IMR-90 (cell line): ENCODE data around the gene NT5C1B. TPM values are rescaled to one million over a fixed set of nuclear protein-coding genes. Genes with fewer than 3 reads are reported as not detected.

Experiments
- ATAC-seq: fragments of 200-7000 bp; cut with Tn5 transposase; 2 replicates; pipeline ENCODE4 v1.9.1; 2020; ENCODE audit warnings: low read depth, mild to moderate bottlenecking, moderate library complexity
- BruUV-seq: library from RNA; stranded (reverse); fragments of 400-500 nt; replicated peaks from 2 replicates; lab custom pipeline; 2021; lab: Mats Ljungman, UMichigan
- CTCF ChIA-PET: fragments of 300-600 bp; formaldehyde crosslinking; extraction: SDS; loops from one replicate; lab custom pipeline; 2021; ENCODE audit warnings: antibody characterized with exemption; lab: Yijun Ruan, JAX
- POLR2A ChIA-PET: fragments of 300-600 bp; sonication (Branson Sonifier 250); formaldehyde crosslinking; loops from one replicate; lab custom pipeline; 2022; ENCODE audit warnings: antibody characterized with exemption; ENCODE audit not compliant: unreplicated experiment; lab: Charles Lee
- DNase-seq: peaks from one replicate; pipeline ENCODE4 v3.0.0; 2013
- H2AFZ ChIP-seq: replicated peaks from 2 replicates; pipeline ENCODE3; 2013; ENCODE audit warnings: low read length, mild to moderate bottlenecking; ENCODE audit not compliant: poor library complexity
- H2AK5ac ChIP-seq: 2 replicates; pipeline ENCODE4 v1.6.1; 2013; ENCODE audit warnings: low read depth, low read length, inconsistent platforms
- H2AK9ac ChIP-seq: replicated peaks from 2 replicates; pipeline ENCODE3; 2013; ENCODE audit warnings: mild to moderate bottlenecking, low read depth, low read length, moderate library complexity; ENCODE audit not compliant: poor library complexity
- H2BK120ac ChIP-seq: 2 replicates; pipeline ENCODE4 v1.6.1; 2013; ENCODE audit warnings: low read depth, low read length, inconsistent platforms
- H2BK15ac ChIP-seq: 3 replicates; pipeline ENCODE4 v1.6.1; 2013; ENCODE audit warnings: low read depth, low read length, inconsistent platforms
- H2BK20ac ChIP-seq: 2 replicates; pipeline ENCODE4 v1.6.1; 2013; ENCODE audit warnings: low read depth, mild to moderate bottlenecking, inconsistent platforms, low read length, moderate library complexity
- H2BK5ac ChIP-seq: 2 replicates; pipeline ENCODE4 v1.6.1; 2013; ENCODE audit warnings: mild to moderate bottlenecking, low read depth, low read length, inconsistent platforms; ENCODE audit not compliant: poor library complexity, severe bottlenecking
- H3K14ac ChIP-seq: replicated peaks from 2 replicates; pipeline ENCODE4 v1.6.1; 2013; ENCODE audit warnings: low read depth, low read length, inconsistent platforms
- H3K18ac ChIP-seq: 2 replicates; pipeline ENCODE4 v1.6.1; 2013; ENCODE audit warnings: low read depth, low read length, control low read depth
- H3K23ac ChIP-seq: 2 replicates; pipeline ENCODE4 v1.6.1; 2013; ENCODE audit warnings: low read depth, low read length, inconsistent platforms
- H3K27ac ChIP-seq: 2 replicates; pipeline ENCODE4 v1.5.1; 2013; ENCODE audit warnings: mild to moderate bottlenecking, control low read depth, low read length; ENCODE audit not compliant: insufficient read depth
- H3K27me3 ChIP-seq: 2 replicates; pipeline ENCODE4 v1.6.1; 2013; ENCODE audit warnings: low read length; ENCODE audit not compliant: control insufficient read depth, insufficient read depth
- H3K36me3 ChIP-seq: 2 replicates; pipeline ENCODE4 v1.6.1; 2013; ENCODE audit warnings: low read length, mixed read lengths; ENCODE audit not compliant: control insufficient read depth, insufficient read depth
- H3K4ac ChIP-seq: 2 replicates; pipeline ENCODE4 v1.6.1; 2013; ENCODE audit warnings: low read depth, low read length, inconsistent platforms
- H3K4me1 ChIP-seq: 2 replicates; pipeline ENCODE4 v1.6.1; 2013; ENCODE audit warnings: low read length, mixed read lengths; ENCODE audit not compliant: control insufficient read depth, insufficient read depth
- H3K4me2 ChIP-seq: 2 replicates; pipeline ENCODE4 v1.6.1; 2013; ENCODE audit warnings: low read depth, mild to moderate bottlenecking, control low read depth, low read length, moderate library complexity
- H3K4me3 ChIP-seq: 2 replicates; pipeline ENCODE4 v1.5.1; 2013; ENCODE audit warnings: low read depth, mild to moderate bottlenecking, control low read depth, low read length, moderate library complexity; ENCODE audit not compliant: insufficient read depth
- H3K56ac ChIP-seq: 2 replicates; pipeline ENCODE4 v1.6.1; 2013; ENCODE audit warnings: low read length, inconsistent platforms; ENCODE audit not compliant: insufficient read depth; ENCODE audit errors: extremely low read depth
- H3K79me1 ChIP-seq, 2 experiments: 2 replicates each; pipeline ENCODE4 v1.6.1; 2013; ENCODE audit warnings: low read length in 2 of 2, inconsistent platforms in 1 of 2, low read depth in 1 of 2
- H3K9ac ChIP-seq: 2 replicates; pipeline ENCODE4 v1.6.1; 2013; ENCODE audit warnings: low read depth, low read length, control low read depth
- H3K9me1 ChIP-seq: 2 replicates; pipeline ENCODE4 v1.6.1; 2013; ENCODE audit warnings: low read length, inconsistent platforms; ENCODE audit not compliant: insufficient read depth
- H3K9me3 ChIP-seq: 2 replicates; pipeline ENCODE4 v1.6.1; 2013; ENCODE audit warnings: low read length; ENCODE audit not compliant: control insufficient read depth, insufficient read depth
- H4K20me1 ChIP-seq: 2 replicates; pipeline ENCODE4 v1.6.1; 2013; ENCODE audit warnings: low read length, inconsistent platforms; ENCODE audit not compliant: insufficient read depth
- H4K5ac ChIP-seq: 2 replicates; pipeline ENCODE4 v1.6.1; 2013; ENCODE audit warnings: mild to moderate bottlenecking, low read depth, low read length, control low read depth
- H4K8ac ChIP-seq, 2 experiments: 2 replicates each; pipeline ENCODE4 v1.6.1; 2013; ENCODE audit warnings: low read depth in 2 of 2, low read length in 2 of 2, control low read depth in 1 of 2, inconsistent platforms in 1 of 2
- H4K91ac ChIP-seq: 2 replicates; pipeline ENCODE4 v1.6.1; 2013; ENCODE audit warnings: low read depth, low read length, inconsistent platforms; ENCODE audit not compliant: insufficient read depth
- ELK1 ChIP-seq: fragments of 150-350 bp; IDR thresholded peaks from 2 replicates; pipeline ENCODE4 v1.6.1; 2016; ENCODE audit warnings: low read depth, mild to moderate bottlenecking, low read length, moderate library complexity, borderline replicate concordance
- FOS ChIP-seq: fragments of 150-350 bp; IDR thresholded peaks from 2 replicates; pipeline ENCODE4 v1.6.1; 2016; ENCODE audit warnings: low read depth, low read length
- MAZ ChIP-seq: IDR thresholded peaks from 2 replicates; pipeline ENCODE4 v1.6.1; 2012; ENCODE audit warnings: low read depth, mild to moderate bottlenecking, low read length, improper control_type of control experiment, moderate library complexity, borderline replicate concordance
- MXI1 ChIP-seq: IDR thresholded peaks from 2 replicates; pipeline ENCODE4 v1.6.1; 2012; ENCODE audit warnings: low read depth, mild to moderate bottlenecking, low read length, moderate library complexity, borderline replicate concordance
- POLR2A ChIP-seq: IDR thresholded peaks from 2 replicates; pipeline ENCODE4 v1.6.1; 2012; ENCODE audit warnings: mild to moderate bottlenecking, low read depth, low read length
- RAD21 ChIP-seq: IDR thresholded peaks from 2 replicates; pipeline ENCODE4 v1.6.1; 2012; ENCODE audit warnings: low read length, improper control_type of control experiment
- RCOR1 ChIP-seq: IDR thresholded peaks from 2 replicates; pipeline ENCODE4 v1.6.1; 2012; ENCODE audit warnings: mild to moderate bottlenecking, low read length, improper control_type of control experiment; ENCODE audit not compliant: insufficient replicate concordance
- RFX5 ChIP-seq: IDR thresholded peaks from 2 replicates; pipeline ENCODE4 v1.8.0; 2012; ENCODE audit warnings: low read depth, mild to moderate bottlenecking, low read length, moderate library complexity
- WGBS, 2 experiments: methylation state at CpG; one replicate each; pipeline versions ENCODE4 v1.1.5 to v1.1.7; 2013; ENCODE audit warnings: missing lambda C conversion rate in 2 of 2; ENCODE audit not compliant: insufficient read length in 1 of 2; ENCODE audit errors: extremely low coverage in 2 of 2; 5-methylcytosine and 5-hydroxymethylcytosine counted together
- dilution Hi-C: fragments of 300-500 bp; cut with HindIII; formaldehyde crosslinking; loops from one replicate; pipeline ENCODE4 v1.14.3; 2018; ENCODE audit warnings: low sequenced_read_pairs; ENCODE audit not compliant: unreplicated experiment
- in situ Hi-C: fragments of 300-500 bp; cut with MboI; formaldehyde crosslinking; loops from 3 replicates; pipeline ENCODE4 v1.14.3; 2019; ENCODE audit warnings: low sequenced_read_pairs, inconsistent platforms, mixed read lengths
- intact Hi-C: fragments of 100-400 bp; cut with micrococcal nuclease; formaldehyde crosslinking; loops from 2 replicates; pipeline ENCODE4 v1.10.0; 2022
- polyA plus RNA-seq, 3 experiments: library from polyadenylated mRNA; depleted of rRNA; stranded (reverse); fragments of >200 nt; gene quantifications; 2 replicates each; pipeline ENCODE4 v1.2.3, GENCODE V29; 2012; ENCODE audit warnings: low replicate concordance in 1 of 3
- total RNA-seq: library from RNA; depleted of rRNA; stranded (reverse); fragments of >200 nt; gene quantifications from 2 replicates; pipeline ENCODE4 v1.2.3, GENCODE V29; 2012
- TF ChIP-seq, protein P1 (sequence below): fragments of 150-350 bp; IDR thresholded peaks from 2 replicates; pipeline ENCODE4 v1.6.1; 2017; ENCODE audit warnings: mild to moderate bottlenecking, antibody characterized with exemption, low read length, low read depth
- TF ChIP-seq, protein P2 (sequence below): conservative IDR thresholded peaks from 2 replicates; pipeline ENCODE4 v1.5.1; 2012; ENCODE audit warnings: mild to moderate bottlenecking, low read depth, low read length, improper control_type of control experiment

Gene NT5C1B
- total and polyA plus RNA-seq, 2 of the 4 experiments (the other 2 are of a cell fraction) = not detected

- no peaks in the 10 kb centered on the region for H3K27me3 ChIP-seq
- peak within 1 kb of the TSS; percentile 88 for H2AK9ac ChIP-seq
- dilution Hi-C loops (no loop called here), in situ Hi-C loops (no loop called here), intact Hi-C loops (no loop called here)
- H3K14ac ChIP-seq = peak within 1 kb of the TSS; percentile 89
- peak within 1 kb of the TSS; percentile 88 for H2AFZ ChIP-seq
- peak within 1 kb of the TSS; percentile 51 for H3K18ac ChIP-seq
- 1% methylated on average over 34 of the region's 81 CpGs; no CpG with 5 or more reads in 1 of the 2 experiments for WGBS, 2 experiments
- peak within 1 kb of the TSS; percentile 84 for H3K23ac ChIP-seq
- DNase-seq (peak; percentile 88), ATAC-seq (peak; percentile 98)
- peaks cover 4% of the 10 kb centered on the region; the same call in 1 of the 2 replicates for H3K4me1 ChIP-seq
- ChIA-PET POLR2A (interaction anchor here (0.6 kb wide), 2 partner anchors 14 to 357 kb away, joined by 3 to 4 read pairs; no protein-coding TSS in a partner anchor), CTCF (no interaction called here)
- H3K9ac ChIP-seq = peak within 1 kb of the TSS; percentile 89
- H3K79me1 ChIP-seq = peaks cover 23 to 39% of the 10 kb centered on the region in 2 experiments
- H4K91ac ChIP-seq = peak within 1 kb of the TSS; percentile 74
- H3K9me3 ChIP-seq = peaks cover 2% of the 10 kb centered on the region; the same call in 1 of the 2 replicates
- H3K36me3 ChIP-seq = peaks cover 3% of the 10 kb centered on the region
- peak within 1 kb of the TSS; percentile 10; the same call in 1 of the 2 replicates for H2BK20ac ChIP-seq
- peak within 1 kb of the TSS; percentile 98 for H4K5ac ChIP-seq
- peak within 1 kb of the TSS; percentile 66 for H2BK5ac ChIP-seq
- BruUV-seq = no TSS peak
- H4K20me1 ChIP-seq = no peaks in the 10 kb centered on the region
- H3K4ac ChIP-seq = peak within 1 kb of the TSS; percentile 81
- H2BK15ac ChIP-seq = no peak within 1 kb of the TSS; the same call in 2 of the 3 replicates
- H3K4me2 ChIP-seq = peak within 1 kb of the TSS; percentile 91
- no peak for TF ChIP-seq RAD21
- TF ChIP-seq RCOR1 = no peak
- TF ChIP-seq POLR2A = peak; percentile 21; the same call in 1 of the 2 replicates
- TF ChIP-seq, protein P1, sequence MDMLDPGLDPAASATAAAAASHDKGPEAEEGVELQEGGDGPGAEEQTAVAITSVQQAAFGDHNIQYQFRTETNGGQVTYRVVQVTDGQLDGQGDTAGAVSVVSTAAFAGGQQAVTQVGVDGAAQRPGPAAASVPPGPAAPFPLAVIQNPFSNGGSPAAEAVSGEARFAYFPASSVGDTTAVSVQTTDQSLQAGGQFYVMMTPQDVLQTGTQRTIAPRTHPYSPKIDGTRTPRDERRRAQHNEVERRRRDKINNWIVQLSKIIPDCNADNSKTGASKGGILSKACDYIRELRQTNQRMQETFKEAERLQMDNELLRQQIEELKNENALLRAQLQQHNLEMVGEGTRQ = peak; percentile 28; the same call in 1 of the 2 replicates
- TF ChIP-seq, protein P2, sequence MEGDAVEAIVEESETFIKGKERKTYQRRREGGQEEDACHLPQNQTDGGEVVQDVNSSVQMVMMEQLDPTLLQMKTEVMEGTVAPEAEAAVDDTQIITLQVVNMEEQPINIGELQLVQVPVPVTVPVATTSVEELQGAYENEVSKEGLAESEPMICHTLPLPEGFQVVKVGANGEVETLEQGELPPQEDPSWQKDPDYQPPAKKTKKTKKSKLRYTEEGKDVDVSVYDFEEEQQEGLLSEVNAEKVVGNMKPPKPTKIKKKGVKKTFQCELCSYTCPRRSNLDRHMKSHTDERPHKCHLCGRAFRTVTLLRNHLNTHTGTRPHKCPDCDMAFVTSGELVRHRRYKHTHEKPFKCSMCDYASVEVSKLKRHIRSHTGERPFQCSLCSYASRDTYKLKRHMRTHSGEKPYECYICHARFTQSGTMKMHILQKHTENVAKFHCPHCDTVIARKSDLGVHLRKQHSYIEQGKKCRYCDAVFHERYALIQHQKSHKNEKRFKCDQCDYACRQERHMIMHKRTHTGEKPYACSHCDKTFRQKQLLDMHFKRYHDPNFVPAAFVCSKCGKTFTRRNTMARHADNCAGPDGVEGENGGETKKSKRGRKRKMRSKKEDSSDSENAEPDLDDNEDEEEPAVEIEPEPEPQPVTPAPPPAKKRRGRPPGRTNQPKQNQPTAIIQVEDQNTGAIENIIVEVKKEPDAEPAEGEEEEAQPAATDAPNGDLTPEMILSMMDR = no peak
- TF ChIP-seq ELK1 = no peak
- TF ChIP-seq MAZ = peak; percentile 43; the same call in 1 of the 2 replicates
- TF ChIP-seq FOS = no peak
- TF ChIP-seq RFX5 = no peak
- TF ChIP-seq MXI1 = 0 out of 2 replicates have a peak, but pooled peaks have one; percentile 21
- H3K56ac ChIP-seq = peak within 1 kb of the TSS; percentile 77
- no peaks in the 10 kb centered on the region; the same call in 1 of the 2 replicates for H3K9me1 ChIP-seq
- H2BK120ac ChIP-seq = peak within 1 kb of the TSS; percentile 31; the same call in 1 of the 2 replicates
- peak within 1 kb of the TSS; percentile 94 to 97 for H4K8ac ChIP-seq
- peak within 1 kb of the TSS; percentile 23; the same call in 1 of the 2 replicates for H2AK5ac ChIP-seq
- peak within 1 kb of the TSS; percentile 83 for H3K27ac ChIP-seq
- peak within 1 kb of the TSS; percentile 68 for H3K4me3 ChIP-seq
Observed at GRCh38 chr2:18560031-18560796, 29.2 kb downstream of the NT5C1B start, which contains the start of gene RDH14. Gene RDH14, minus strand, starts transcription at chr2:18560653. Its CDS starts 81 bp downstream, at chr2:18560572.
